Activated T-helper 2 cell treated with anti-CD3 and anti-CD28 coated beads, Interferon-gamma antibody, Interleukin-2, Interleukin-4, amounts not matched to agents 10 μg/mL and 5 μg/mL and 100 μg/mL, durations not matched to agents 14 hours and 24 hours and 36 hours (primary cell): ENCODE data around the gene RASSF7. TPM values are rescaled to one million over a fixed set of nuclear protein-coding genes. Genes with fewer than 3 reads are reported as not detected.

Source experiments
- DNase-seq: peaks from one replicate; pipeline ENCODE4 v3.0.0; 2021; ENCODE audit warnings: low spot score
- H3K27ac Mint-ChIP-seq: one replicate; pipeline ENCODE4 v1.8.0; 2021; ENCODE audit warnings: mixed read lengths
- H3K27me3 Mint-ChIP-seq: one replicate; pipeline ENCODE4 v1.8.0; 2021; ENCODE audit warnings: low read depth, mixed read lengths
- H3K36me3 Mint-ChIP-seq: one replicate; pipeline ENCODE4 v1.8.0; 2021; ENCODE audit warnings: low read depth, mixed read lengths
- H3K4me1 Mint-ChIP-seq: one replicate; pipeline ENCODE4 v1.8.0; 2021; ENCODE audit warnings: low read depth, mixed read lengths
- H3K4me3 Mint-ChIP-seq: one replicate; pipeline ENCODE4 v1.8.0; 2021; ENCODE audit warnings: low read depth, mild to moderate bottlenecking, moderate library complexity, mixed read lengths
- H3K9me3 Mint-ChIP-seq: one replicate; pipeline ENCODE4 v1.8.0; 2021; ENCODE audit warnings: mixed read lengths
- intact Hi-C: fragments of 100-400 bp; cut with micrococcal nuclease; formaldehyde crosslinking; loops from one replicate; pipeline ENCODE4 v1.15.1; 2023
- total RNA-seq: library from RNA; stranded (reverse); gene quantifications from 2 replicates; pipeline ENCODE4 v1.2.3, GENCODE V29; 2022

The RASSF7 gene
- total RNA-seq, 1 donor from 2014 or later: 19.6 TPM

DNA sequence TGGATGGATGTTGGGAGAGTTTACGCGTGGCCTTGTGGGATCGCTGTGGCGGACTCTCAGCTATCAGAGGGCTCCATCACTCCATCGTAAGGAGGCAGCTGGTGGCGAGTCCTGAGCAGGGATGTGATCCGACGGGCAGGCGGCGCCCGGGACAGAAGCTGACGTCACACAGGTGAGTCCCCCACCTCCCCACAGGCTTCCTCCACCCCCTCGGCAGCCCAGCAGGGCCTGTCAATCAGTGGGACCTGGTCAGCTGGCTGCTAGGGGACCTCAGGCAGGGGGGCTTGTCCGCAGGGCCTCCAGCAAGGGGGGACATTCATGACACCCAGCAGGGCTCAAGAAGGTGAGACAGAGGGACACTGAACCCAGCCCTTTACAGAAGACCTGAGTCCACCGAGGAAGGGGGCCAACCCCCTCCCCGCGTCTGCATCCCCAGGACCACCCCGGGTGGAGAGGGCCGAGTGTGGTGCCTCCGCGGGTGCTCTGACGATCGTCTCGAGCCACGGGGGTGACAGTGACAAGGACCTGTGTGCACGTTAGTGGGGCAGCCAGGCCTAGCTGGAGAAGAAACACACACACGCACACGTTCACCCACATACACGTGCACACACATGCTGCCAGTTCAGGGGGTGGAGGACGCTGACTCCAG lies 32.5 kb upstream of the RASSF7 start:
- DNase-seq: no peak
- intact Hi-C loops: no loop called here
- Mint-ChIP-seq H3K36me3 (peaks cover 8% of the 10 kb centered on the region), H3K27me3 (no peaks in the 10 kb centered on the region), H3K9me3 (no peaks in the 10 kb centered on the region), H3K27ac (no peak overlapping the region), H3K4me1 (no peaks in the 10 kb centered on the region), H3K4me3 (no peak overlapping the region)

DNA sequence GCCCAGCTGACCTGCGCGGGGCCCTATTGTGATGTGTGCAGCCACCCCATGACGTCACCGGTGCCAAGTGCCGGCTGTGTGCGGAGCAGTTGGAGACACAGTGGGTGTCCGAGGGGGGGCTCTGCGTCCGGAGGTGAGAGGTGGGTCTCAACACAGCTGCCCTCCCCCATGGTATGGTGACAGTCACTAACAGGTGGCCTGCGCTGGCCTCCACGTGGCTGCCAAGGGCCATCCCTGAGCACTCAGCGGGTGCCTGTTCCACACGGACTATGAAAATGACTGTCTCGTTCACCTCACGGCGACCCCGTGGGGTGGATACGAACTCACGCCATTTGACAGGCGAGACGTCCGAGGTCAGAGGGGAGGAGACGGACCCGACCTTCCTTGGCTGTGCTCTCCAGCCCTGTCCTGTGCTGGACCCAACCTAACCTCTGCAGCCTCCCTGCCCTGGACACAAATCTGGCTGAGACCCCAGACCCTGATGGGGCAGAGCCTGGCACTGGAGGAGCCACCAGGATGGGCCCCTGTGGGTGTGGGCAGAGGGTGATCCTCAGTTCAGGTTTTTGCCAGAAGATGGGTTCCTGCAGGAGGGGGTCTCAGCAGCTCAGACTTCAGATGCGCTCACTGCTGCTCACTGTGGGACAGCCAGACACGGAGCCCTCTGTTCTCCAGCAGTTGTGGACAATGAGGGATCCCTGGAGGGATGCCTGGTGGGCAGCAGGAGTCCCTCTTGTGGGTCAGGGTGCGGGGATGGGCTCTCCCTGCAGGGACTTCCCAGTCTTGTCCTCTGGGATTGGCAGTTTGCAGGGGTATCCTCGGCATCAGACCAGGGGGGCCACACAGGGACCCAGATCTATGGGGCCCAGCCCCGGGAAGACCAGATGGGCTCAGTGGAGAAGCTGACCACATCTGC lies 31.7 kb upstream of the RASSF7 start:
- H3K9me3 Mint-ChIP-seq: no peaks in the 10 kb centered on the region
- no peak overlapping the region for H3K27ac Mint-ChIP-seq
- H3K27me3 Mint-ChIP-seq: no peaks in the 10 kb centered on the region
- peaks cover 8% of the 10 kb centered on the region for H3K36me3 Mint-ChIP-seq
- no peak overlapping the region for H3K4me3 Mint-ChIP-seq
- no peaks in the 10 kb centered on the region for H3K4me1 Mint-ChIP-seq
- no peak for DNase-seq
- intact Hi-C loops: no loop called here

DNA sequence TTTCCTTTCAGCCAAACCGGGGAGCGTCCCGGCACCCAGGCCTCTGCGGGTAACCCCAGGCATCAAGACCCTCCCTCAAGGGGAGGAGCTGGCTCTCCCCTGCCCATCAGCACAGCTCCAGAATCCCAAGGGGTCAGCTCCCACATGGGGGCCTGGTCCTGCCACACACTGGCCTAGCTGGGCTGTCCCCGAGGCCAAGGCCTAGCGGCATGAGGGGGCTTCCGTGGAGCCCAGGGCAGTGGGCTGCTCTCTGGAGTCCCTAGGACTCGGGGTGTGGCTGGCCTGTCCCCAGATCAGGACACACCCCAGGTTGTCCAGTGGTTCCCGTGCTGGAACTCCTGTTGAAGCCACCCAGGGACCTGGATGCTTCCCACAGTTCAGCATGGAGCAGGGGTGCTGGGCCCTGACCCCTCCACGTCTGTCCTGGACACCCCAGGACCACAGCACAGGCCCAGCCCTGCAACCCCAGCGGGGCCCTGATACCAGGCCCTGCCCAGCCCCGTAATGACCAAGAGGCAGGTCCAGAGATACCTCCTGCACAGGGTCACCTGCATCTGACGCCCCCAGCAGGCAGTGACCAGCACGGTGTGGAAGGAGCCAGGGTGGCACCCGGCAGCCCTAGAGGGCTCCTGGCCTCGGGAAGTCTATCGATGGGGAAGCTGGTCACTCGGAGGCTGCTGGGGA lies 30.9 kb upstream of the RASSF7 start:
- H3K36me3 Mint-ChIP-seq: peaks cover 8% of the 10 kb centered on the region
- intact Hi-C loops: no loop called here
- no peaks in the 10 kb centered on the region for H3K4me1 Mint-ChIP-seq
- H3K9me3 Mint-ChIP-seq: no peaks in the 10 kb centered on the region
- no peaks in the 10 kb centered on the region for H3K27me3 Mint-ChIP-seq
- H3K4me3 Mint-ChIP-seq: no peak overlapping the region
- DNase-seq: no peak
- no peak overlapping the region for H3K27ac Mint-ChIP-seq

DNA sequence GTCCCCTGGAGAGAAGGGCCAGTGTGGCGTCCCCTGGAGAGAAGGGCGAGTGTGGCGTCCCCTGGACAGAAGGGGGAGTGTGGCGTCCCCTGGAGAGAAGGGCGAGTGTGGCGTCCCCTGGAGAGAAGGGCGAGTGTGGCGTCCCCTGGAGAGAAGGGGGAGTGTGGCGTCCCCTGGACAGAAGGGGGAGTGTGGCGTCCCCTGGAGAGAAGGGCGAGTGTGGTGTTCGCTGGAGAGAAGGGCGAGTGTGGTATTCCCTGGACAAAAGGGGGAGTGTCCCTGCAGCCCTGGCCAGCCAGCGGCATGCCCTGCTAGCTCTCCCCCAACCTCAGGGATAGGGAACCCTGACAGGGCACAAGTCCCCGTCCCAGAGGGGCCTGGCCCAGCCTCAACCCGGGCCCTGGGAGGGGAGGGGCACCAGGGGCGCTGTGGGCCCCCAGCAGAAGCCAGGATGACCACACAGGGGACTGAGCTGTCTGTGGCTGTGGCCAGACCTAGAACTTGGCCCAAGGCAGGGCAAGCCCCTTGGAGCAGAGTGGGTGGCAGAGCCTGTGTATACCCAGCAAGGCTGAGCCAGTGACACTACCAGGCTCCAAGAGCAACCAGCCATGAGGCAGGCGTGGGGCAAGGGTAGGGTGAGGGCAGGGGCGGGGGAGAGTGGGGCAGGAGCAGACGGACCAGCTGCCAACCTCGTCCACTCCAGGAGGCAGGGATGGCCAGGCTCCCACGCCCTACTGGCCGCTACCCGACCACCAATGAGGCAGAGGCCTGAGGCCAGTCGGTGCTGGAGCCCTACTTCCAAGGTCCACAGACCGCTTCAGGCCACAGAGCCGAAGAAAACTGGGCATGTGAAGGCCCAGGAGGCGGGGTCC lies 29.6 kb upstream of the RASSF7 start:
- Mint-ChIP-seq H3K4me1 (no peaks in the 10 kb centered on the region), H3K36me3 (peaks cover 8% of the 10 kb centered on the region), H3K27ac (no peak overlapping the region), H3K9me3 (no peaks in the 10 kb centered on the region), H3K27me3 (no peaks in the 10 kb centered on the region), H3K4me3 (peak overlapping the region; percentile 18)
- intact Hi-C loops: no loop called here
- DNase-seq: no peak

DNA sequence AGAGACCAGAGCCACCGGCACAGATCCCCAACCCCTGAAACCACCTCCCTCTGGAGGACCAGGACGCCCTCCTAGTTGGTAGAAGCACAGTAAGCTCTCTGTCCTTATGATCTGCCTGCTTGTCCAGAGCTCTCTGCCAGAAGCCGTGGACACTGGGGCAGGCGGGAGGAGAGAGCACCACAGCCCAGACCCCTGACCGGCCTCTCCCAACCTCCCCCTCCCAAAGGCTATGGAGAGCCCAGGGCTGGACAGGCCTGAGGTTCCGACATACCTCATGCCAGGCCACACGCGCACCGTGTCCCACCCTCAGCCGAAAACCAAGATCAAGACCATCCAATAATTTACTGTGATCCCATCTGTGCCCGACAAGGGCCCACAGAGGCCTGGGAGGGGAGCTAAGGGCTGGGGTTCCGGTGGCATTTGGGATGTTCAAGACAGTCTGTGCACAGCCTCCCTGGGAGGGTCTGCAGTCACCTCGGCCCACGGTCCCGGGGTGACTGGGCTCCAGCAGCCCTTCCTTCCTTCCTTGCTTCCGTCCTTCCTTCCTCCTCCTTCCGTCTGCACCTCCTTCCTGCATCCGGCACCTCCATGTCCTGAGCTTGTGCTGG lies 28.7 kb upstream of the RASSF7 start:
- peak overlapping the region; percentile 18 for H3K4me3 Mint-ChIP-seq
- H3K27ac Mint-ChIP-seq: no peak overlapping the region
- H3K4me1 Mint-ChIP-seq: no peaks in the 10 kb centered on the region
- H3K9me3 Mint-ChIP-seq: no peaks in the 10 kb centered on the region
- peaks cover 8% of the 10 kb centered on the region for H3K36me3 Mint-ChIP-seq
- intact Hi-C loops: no loop called here
- H3K27me3 Mint-ChIP-seq: no peaks in the 10 kb centered on the region
- no peak for DNase-seq

DNA sequence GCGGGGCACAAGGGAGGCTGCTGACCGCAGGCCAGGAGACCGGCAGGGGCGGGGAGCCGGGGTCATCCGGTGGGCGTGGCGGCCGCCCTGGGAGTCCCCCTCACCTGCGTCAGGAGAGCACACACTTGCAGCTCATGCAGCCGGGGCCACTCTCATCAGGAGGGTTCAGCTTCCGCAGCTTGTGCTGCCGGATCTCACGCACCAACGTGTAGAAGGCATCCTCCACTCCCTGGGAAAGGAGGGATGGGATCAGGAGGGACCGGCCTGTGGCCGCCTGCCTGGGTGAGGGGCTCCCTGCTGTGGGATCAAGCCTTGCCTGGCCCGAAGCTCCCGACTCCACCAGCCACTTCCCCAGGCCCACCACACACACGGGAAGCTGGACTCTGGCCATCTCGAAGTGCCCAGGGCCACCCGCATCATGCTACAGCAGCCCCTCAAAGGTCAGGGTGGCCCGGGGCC lies 28.2 kb upstream of the RASSF7 start:
- no peaks in the 10 kb centered on the region for H3K9me3 Mint-ChIP-seq
- intact Hi-C loops: no loop called here
- H3K36me3 Mint-ChIP-seq: peaks cover 8% of the 10 kb centered on the region
- H3K27ac Mint-ChIP-seq: no peak overlapping the region
- H3K4me3 Mint-ChIP-seq: no peak overlapping the region
- no peaks in the 10 kb centered on the region for H3K4me1 Mint-ChIP-seq
- no peaks in the 10 kb centered on the region for H3K27me3 Mint-ChIP-seq
- DNase-seq: no peak

DNA sequence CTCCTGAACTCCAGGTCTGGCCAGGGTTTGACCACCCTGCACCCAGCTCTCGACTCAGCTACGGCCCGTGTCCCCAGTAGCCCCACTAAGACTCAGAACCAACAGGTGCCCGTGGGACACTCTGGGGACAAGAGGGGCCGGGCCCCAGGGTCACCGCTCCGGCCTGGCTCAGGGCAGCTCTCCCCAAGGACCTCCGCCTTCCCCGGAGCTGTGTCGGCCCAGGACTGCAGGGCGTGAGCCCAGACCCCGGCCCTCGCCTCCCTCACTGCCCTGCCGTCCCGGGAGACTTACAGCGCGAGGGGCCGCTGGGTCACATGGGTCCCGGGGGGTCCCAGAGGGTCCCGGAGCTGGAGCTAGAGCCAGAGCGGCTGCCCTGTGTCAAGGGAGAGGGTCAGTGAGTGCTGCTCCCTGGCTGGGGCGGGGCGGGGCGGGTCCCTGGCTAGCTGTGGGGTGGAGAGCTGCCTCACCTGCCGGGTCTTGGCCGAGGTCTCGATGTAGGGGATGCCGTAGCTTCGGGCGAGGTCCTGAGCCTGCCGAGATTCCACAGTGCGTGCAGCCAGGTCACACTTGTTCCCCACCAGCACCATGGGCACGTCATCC lies 27.7 kb upstream of the RASSF7 start:
- Mint-ChIP-seq H3K27ac (no peak overlapping the region), H3K36me3 (peaks cover 8% of the 10 kb centered on the region), H3K4me1 (peaks cover 2% of the 10 kb centered on the region), H3K27me3 (no peaks in the 10 kb centered on the region), H3K4me3 (no peak overlapping the region), H3K9me3 (no peaks in the 10 kb centered on the region)
- DNase-seq: no peak
- intact Hi-C loops: no loop called here

DNA sequence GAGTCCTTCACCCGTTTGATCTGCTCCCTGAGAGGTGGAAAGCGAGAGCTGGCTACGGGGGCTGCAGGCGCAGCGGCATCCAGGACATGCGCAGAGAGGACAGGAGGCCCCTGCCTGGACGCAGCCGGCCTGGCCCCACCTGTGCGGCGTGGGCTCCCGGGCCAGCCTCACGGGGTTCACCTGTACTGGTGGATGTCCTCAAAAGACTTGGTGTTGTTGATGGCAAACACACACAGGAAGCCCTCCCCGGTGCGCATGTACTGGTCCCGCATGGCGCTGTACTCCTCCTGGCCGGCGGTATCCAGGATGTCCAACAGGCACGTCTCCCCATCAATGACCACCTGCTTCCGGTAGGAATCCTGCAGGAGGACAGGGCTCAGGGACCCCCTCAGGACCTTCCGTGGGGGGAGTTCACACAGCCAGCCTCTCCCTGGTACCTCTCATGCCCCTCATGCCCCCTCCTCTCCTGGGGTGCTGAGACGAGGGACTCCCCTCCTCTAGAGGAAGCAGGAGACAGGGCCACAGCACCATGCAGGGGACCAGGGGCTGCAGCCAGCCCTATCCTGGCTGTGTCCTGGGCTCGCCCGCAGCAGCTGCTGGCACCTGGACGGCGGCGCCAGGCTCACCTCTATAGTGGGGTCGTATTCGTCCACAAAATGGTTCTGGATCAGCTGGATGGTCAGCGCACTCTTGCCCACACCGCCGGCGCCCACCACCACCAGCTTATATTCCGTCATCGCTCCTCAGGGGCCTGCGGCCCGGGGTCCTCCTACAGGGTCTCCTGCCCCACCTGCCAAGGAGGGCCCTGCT lies 27.0 kb upstream of the RASSF7 start:
- Mint-ChIP-seq H3K27me3 (no peaks in the 10 kb centered on the region), H3K9me3 (no peaks in the 10 kb centered on the region), H3K36me3 (peaks cover 8% of the 10 kb centered on the region), H3K27ac (no peak overlapping the region), H3K4me1 (peaks cover 2% of the 10 kb centered on the region), H3K4me3 (peak overlapping the region; percentile 72)
- intact Hi-C loops: loop anchor here (2.0 kb wide), 2 partner anchors 15 to 27 kb away; partner anchors contain the start of genes LMNTD2 and RASSF7
- no peak for DNase-seq

DNA sequence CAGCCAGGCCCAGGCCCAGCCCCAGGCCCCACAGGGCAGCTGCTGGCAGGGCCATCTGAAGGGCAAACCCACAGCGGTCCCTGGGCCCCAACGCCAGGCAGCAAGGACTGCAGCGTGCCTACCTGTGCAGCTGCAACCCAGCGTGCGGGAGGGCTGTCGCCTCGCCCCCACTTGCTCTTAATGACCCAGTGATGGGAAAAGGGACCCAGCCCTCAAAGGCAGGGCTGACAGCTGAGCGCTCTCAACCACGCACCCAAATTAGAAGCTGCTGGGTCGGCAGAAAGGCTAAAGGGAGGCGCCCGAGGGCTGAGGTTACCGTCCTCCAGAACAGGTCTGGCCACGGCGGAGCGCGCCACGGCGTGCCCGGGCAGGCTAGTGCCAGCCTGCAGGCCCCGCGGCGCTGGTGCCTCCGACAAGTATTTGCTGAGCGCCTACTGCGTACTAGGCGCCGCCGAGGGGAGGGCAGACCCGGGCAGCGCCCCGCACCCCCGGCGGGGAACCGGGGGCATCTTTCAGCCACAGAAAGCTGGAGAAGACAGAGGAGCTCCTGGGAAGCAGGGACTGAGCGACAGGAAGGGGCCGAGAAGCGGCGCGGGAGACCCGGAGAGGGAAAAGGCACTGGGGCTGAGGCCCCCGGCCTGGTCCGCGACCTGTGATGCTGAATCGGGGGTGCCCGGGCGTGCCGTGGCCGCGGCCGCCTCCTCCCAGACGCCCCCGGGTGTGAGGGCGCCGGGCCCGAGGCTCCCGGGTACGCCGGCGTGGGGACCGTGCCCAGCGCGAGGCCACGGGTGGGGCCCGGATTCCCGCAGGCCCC lies 26.2 kb upstream of the RASSF7 start:
- Mint-ChIP-seq H3K27me3 (no peaks in the 10 kb centered on the region), H3K36me3 (peaks cover 8% of the 10 kb centered on the region), H3K4me1 (peaks cover 2% of the 10 kb centered on the region), H3K27ac (no peak overlapping the region), H3K4me3 (peak overlapping the region; percentile 72), H3K9me3 (no peaks in the 10 kb centered on the region)
- no peak for DNase-seq
- intact Hi-C loops: loop anchor here (1.0 to 5.0 kb wide), 4 partner anchors 16 to 188 kb away; partner anchors contain the start of genes LMNTD2 and RASSF7

DNA sequence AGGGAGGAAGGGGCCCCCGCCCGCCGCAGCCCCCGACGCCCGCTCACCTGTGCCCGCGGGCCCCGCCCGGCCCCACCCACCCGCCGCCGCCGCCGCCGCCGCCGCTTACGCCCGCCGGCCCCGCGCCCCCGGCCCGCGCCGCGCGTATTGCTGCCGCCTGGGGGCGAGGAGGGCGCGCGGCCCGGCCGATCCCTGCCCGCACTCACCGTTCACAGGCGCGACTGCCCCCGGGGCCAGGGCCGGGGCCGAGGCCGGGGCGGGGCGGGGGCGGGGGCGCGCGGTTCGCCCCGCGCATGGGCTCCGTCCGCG lies 25.6 kb upstream of the RASSF7 start:
- Mint-ChIP-seq H3K36me3 (peaks cover 8% of the 10 kb centered on the region), H3K9me3 (no peaks in the 10 kb centered on the region), H3K4me3 (no peak overlapping the region), H3K4me1 (peaks cover 2% of the 10 kb centered on the region), H3K27ac (no peak overlapping the region), H3K27me3 (no peaks in the 10 kb centered on the region)
- intact Hi-C loops: loop anchor here (1.0 to 5.0 kb wide), 4 partner anchors 16 to 187 kb away; partner anchors contain the start of genes LMNTD2 and RASSF7
- no peak for DNase-seq
